K562 (cell line): ENCODE data around the gene RNF217. TPM values are rescaled to one million over a fixed set of nuclear protein-coding genes. Genes with fewer than 3 reads are reported as not detected.

ENCODE experiments used
- ATAC-seq: fragments of 200-7000 bp; cut with Tn5 transposase; 3 replicates; pipeline ENCODE4 v1.9.1; 2020; ENCODE audit warnings: moderate library complexity
- BruUV-seq: library from RNA; stranded (reverse); fragments of 400-500 nt; replicated peaks from 2 replicates; lab custom pipeline; 2021; lab: Mats Ljungman, UMichigan
- CTCF ChIA-PET: fragments of 300-600 bp; formaldehyde crosslinking; extraction: SDS; loops from one replicate; lab custom pipeline; 2021; ENCODE audit warnings: low intra/inter-chr PET ratio; lab: Yijun Ruan, JAX
- POLR2A ChIA-PET: fragments of 300-600, 350-650 bp; sonication (Branson Sonifier 250); formaldehyde crosslinking; extraction: SDS; loops from one replicate; lab custom pipeline; 2021; ENCODE audit warnings: antibody characterized with exemption, inconsistent platforms; lab: Yijun Ruan, JAX
- DNase-seq, 4 experiments: peaks; one replicate each; pipeline versions ENCODE4 v3.0.0 to v3.0.0-alpha.2; 2011 to 2018; ENCODE audit warnings: low spot score in 3 of 4, mixed read lengths in 3 of 4; ENCODE audit errors: extremely low read depth in 1 of 4
- FAIRE-seq: peaks from 2 replicates; lab custom pipeline; 2011; peaks lifted over from hg19 to GRCh38; lab: Jason Lieb, UNC
- H2AFZ ChIP-seq: 2 replicates; pipeline ENCODE4 v1.6.0; 2011; ENCODE audit warnings: low read depth, low read length, control low read depth, inconsistent platforms
- H3K27ac ChIP-seq: fragments of 200-600 bp; 3 replicates; pipeline ENCODE4 v1.8.0; 2011; ENCODE audit warnings: low read depth, mild to moderate bottlenecking, control low read depth, inconsistent platforms, low read length, moderate library complexity, mixed read lengths; ENCODE audit errors: extremely low read depth
- H3K27me3 ChIP-seq, 2 experiments: fragments of 300-600 bp in 1 of 2; 2 replicates in 1 of 2; 3 replicates in 1 of 2; pipeline versions ENCODE4 v1.6.0 to v1.8.0; 2011; ENCODE audit warnings: inconsistent platforms in 2 of 2, low read length in 2 of 2, mild to moderate bottlenecking in 1 of 2, mixed read lengths in 1 of 2, moderate library complexity in 1 of 2; ENCODE audit not compliant: control insufficient read depth in 2 of 2, insufficient read depth in 2 of 2
- H3K36me3 ChIP-seq: fragments of 300-600 bp; 3 replicates; pipeline ENCODE4 v1.8.0; 2011; ENCODE audit warnings: mild to moderate bottlenecking, low read length, inconsistent platforms; ENCODE audit not compliant: control insufficient read depth, insufficient read depth
- H3K4me1 ChIP-seq, 2 experiments: fragments of 200-600 bp in 1 of 2; replicated peaks in 1 of 2; 2 replicates in 1 of 2; 3 replicates in 1 of 2; pipeline versions ENCODE4 v1.5.1 to v1.8.0; 2011; ENCODE audit warnings: inconsistent platforms in 2 of 2, low read length in 2 of 2, mild to moderate bottlenecking in 1 of 2, mixed read lengths in 1 of 2, moderate library complexity in 1 of 2; ENCODE audit not compliant: control insufficient read depth in 2 of 2, insufficient read depth in 2 of 2
- H3K4me2 ChIP-seq: 2 replicates; pipeline ENCODE4 v1.6.1; 2011; ENCODE audit warnings: low read length, control low read depth, inconsistent platforms, mixed read lengths; ENCODE audit not compliant: insufficient read depth
- H3K4me3 ChIP-seq: fragments of 200-600 bp; sonication (generic), shearing (Covaris generic); 2 replicates; pipeline ENCODE4 v1.5.1; 2016; ENCODE audit warnings: control low read depth, inconsistent platforms
- H3K79me2 ChIP-seq: fragments of 200-600 bp; 3 replicates; pipeline ENCODE4 v1.8.0; 2011; ENCODE audit warnings: low read length, inconsistent platforms; ENCODE audit not compliant: control insufficient read depth, insufficient read depth
- H3K9ac ChIP-seq, 2 experiments: 2 replicates each; pipeline versions ENCODE4 v1.6.0 to v1.6.1; 2011; ENCODE audit warnings: low read depth in 2 of 2, low read length in 2 of 2, control low read depth in 1 of 2, inconsistent platforms in 1 of 2, mild to moderate bottlenecking in 1 of 2, mixed read lengths in 1 of 2; ENCODE audit not compliant: insufficient read depth in 1 of 2
- H3K9me1 ChIP-seq: one replicate; pipeline ENCODE4 v1.6.0; 2011; ENCODE audit warnings: inconsistent platforms, mild to moderate bottlenecking, low read length, moderate library complexity; ENCODE audit not compliant: control insufficient read depth, insufficient read depth
- H3K9me3 ChIP-seq: replicated peaks from 2 replicates; pipeline ENCODE4 v1.5.1; 2011; ENCODE audit warnings: low read depth, low read length, inconsistent platforms; ENCODE audit not compliant: control insufficient read depth, insufficient read depth
- H4K20me1 ChIP-seq: replicated peaks from 2 replicates; pipeline ENCODE4 v1.6.1; 2011; ENCODE audit warnings: low read length, inconsistent platforms, mixed read lengths; ENCODE audit not compliant: control insufficient read depth, insufficient read depth
- ATF3 ChIP-seq, 2 experiments: fragments of 450-650 bp in 1 of 2; sonication (generic) in 1 of 2; formaldehyde crosslinking in 1 of 2; IDR thresholded peaks in 1 of 2; conservative IDR thresholded peaks in 1 of 2; 2 replicates each; pipeline versions ENCODE4 v1.6.1 to v1.8.1; 2016 to 2023; ENCODE audit warnings: mild to moderate bottlenecking in 2 of 2, moderate library complexity in 2 of 2, inconsistent platforms in 1 of 2, missing genetic modification reagents in 1 of 2
- CBX2 ChIP-seq: fragments of 200-600 bp; sonication (generic); IDR thresholded peaks from one replicate; pipeline ENCODE4 v1.6.1; 2012; ENCODE audit warnings: mild to moderate bottlenecking, low read length, inconsistent platforms; ENCODE audit not compliant: insufficient read depth, poor library complexity, severe bottlenecking
- CTBP1 ChIP-seq: fragments of 450-650 bp; IDR thresholded peaks from 2 replicates; pipeline ENCODE4 v1.6.1; 2016; ENCODE audit warnings: borderline replicate concordance
- GATAD2A ChIP-seq: fragments of 450-650 bp; IDR thresholded peaks from 2 replicates; pipeline ENCODE4 v1.6.1; 2017
- HDAC2 ChIP-seq: fragments of 450-650 bp; IDR thresholded peaks from 2 replicates; pipeline ENCODE4 v1.6.1; 2016; ENCODE audit warnings: mild to moderate bottlenecking
- HNRNPL ChIP-seq: fragments of 200-400 bp; formaldehyde crosslinking; IDR thresholded peaks from 2 replicates; pipeline ENCODE4 v1.6.1; 2017; ENCODE audit warnings: low read depth, mild to moderate bottlenecking, low read length
- ILK ChIP-seq: fragments of 450-650 bp; IDR thresholded peaks from 2 replicates; pipeline ENCODE4 v1.6.1; 2016; ENCODE audit warnings: missing genetic modification characterization, low read depth, mild to moderate bottlenecking, missing compliant biosample characterization, moderate library complexity, borderline replicate concordance
- JUND ChIP-seq, 2 experiments: IDR thresholded peaks; 2 replicates in 1 of 2; 3 replicates in 1 of 2; pipeline ENCODE4 v1.6.1; 2011; ENCODE audit warnings: borderline replicate concordance in 2 of 2, low read depth in 2 of 2, low read length in 2 of 2, improper control_type of control experiment in 1 of 2, missing biosample characterization in 1 of 2, missing genetic modification characterization in 1 of 2, missing genetic modification reagents in 1 of 2
- KLF16 ChIP-seq: IDR thresholded peaks from 2 replicates; pipeline ENCODE4 v1.6.1; 2016; ENCODE audit warnings: antibody characterized with exemption
- MECOM ChIP-seq: fragments of 250-450 bp; sonication (Bioruptor Pico); IDR thresholded peaks from 2 replicates; pipeline ENCODE4 v1.8.0; 2022; ENCODE audit warnings: inconsistent platforms
- MTA1 ChIP-seq: fragments of 450-650 bp; IDR thresholded peaks from 2 replicates; pipeline ENCODE4 v1.6.1; 2017; ENCODE audit warnings: borderline replicate concordance
- MTA2 ChIP-seq: fragments of 450-650 bp; IDR thresholded peaks from 2 replicates; pipeline ENCODE4 v1.6.1; 2016; ENCODE audit warnings: low read depth
- NCOA1 ChIP-seq: fragments of 450-650 bp; IDR thresholded peaks from 2 replicates; pipeline ENCODE4 v1.6.1; 2016; ENCODE audit warnings: low read depth
- POU5F1 ChIP-seq: fragments of 150-350 bp; IDR thresholded peaks from 2 replicates; pipeline ENCODE4 v1.6.1; 2014; ENCODE audit warnings: borderline replicate concordance, low read length, low read depth, mild to moderate bottlenecking; ENCODE audit not compliant: partially characterized antibody
- RCOR1 ChIP-seq, 2 experiments: IDR thresholded peaks; 2 replicates each; pipeline ENCODE4 v1.6.1; 2012; ENCODE audit warnings: low read depth in 2 of 2, low read length in 2 of 2, borderline replicate concordance in 1 of 2, improper control_type of control experiment in 1 of 2
- SIRT6 ChIP-seq: IDR thresholded peaks from one replicate; pipeline ENCODE4 v1.6.1; 2012; ENCODE audit warnings: low read depth, mild to moderate bottlenecking, control low read depth, inconsistent platforms, low read length, moderate library complexity
- SMAD4 ChIP-seq: fragments of 250-450 bp; sonication (Bioruptor Pico); conservative IDR thresholded peaks from 2 replicates; pipeline ENCODE4 v1.8.0; 2021; ENCODE audit warnings: inconsistent platforms, mild to moderate bottlenecking, moderate library complexity
- SMARCA4 ChIP-seq: fragments of 450-650 bp; IDR thresholded peaks from 2 replicates; pipeline ENCODE4 v1.6.1; 2016
- TAL1 ChIP-seq: fragments of 450-650 bp; IDR thresholded peaks from 2 replicates; pipeline ENCODE4 v1.6.1; 2016; ENCODE audit warnings: mild to moderate bottlenecking
- TOE1 ChIP-seq, 2 experiments: fragments of 450-650 bp in 1 of 2; sonication (generic) in 1 of 2; formaldehyde crosslinking in 1 of 2; IDR thresholded peaks; 2 replicates each; pipeline versions ENCODE4 v1.7.1 to v1.8.0; 2016 to 2022; ENCODE audit warnings: borderline replicate concordance in 2 of 2, mild to moderate bottlenecking in 2 of 2, antibody characterized with exemption in 1 of 2, inconsistent platforms in 1 of 2, low read depth in 1 of 2, missing genetic modification reagents in 1 of 2, moderate library complexity in 1 of 2
- ZNF75A ChIP-seq: fragments of 450-650 bp; formaldehyde crosslinking; IDR thresholded peaks from 2 replicates; pipeline ENCODE4 v1.4.0; 2020; ENCODE audit warnings: mild to moderate bottlenecking
- WGBS: fragments of 100-300 bp; shearing (Covaris generic); methylation state at CpG from one replicate; pipeline ENCODE4 v1.1.6; 2016; ENCODE audit warnings: low coverage, mixed read lengths; ENCODE audit not compliant: insufficient coverage; ENCODE audit errors: missing lambda C conversion rate; 5-methylcytosine and 5-hydroxymethylcytosine counted together
- in situ Hi-C: fragments of 300-500 bp; cut with MboI; formaldehyde crosslinking; loops from 4 replicates; pipeline ENCODE4 v1.15.0; 2018; ENCODE audit warnings: inconsistent platforms, mixed read lengths
- intact Hi-C: fragments of 100-400 bp; cut with micrococcal nuclease; formaldehyde crosslinking; loops from 2 replicates; pipeline ENCODE4 v1.14.2; 2022
- polyA plus RNA-seq, 8 experiments: library from polyadenylated mRNA; depleted of rRNA in 4 of 8; stranded (reverse) in 5 of 8; unstranded in 3 of 8; fragments of >200 nt; fragmentation: Nextera tagmentation in 2 of 8; fragmentation: Illumina TruSeq in 1 of 8; extraction: Ambion mirVana in 2 of 8; extraction: Trizol in 1 of 8; gene quantifications; 2 replicates each; pipeline versions ENCODE4 v1.2.1 to v1.2.3, GENCODE V29; 2011 to 2014; ENCODE audit warnings: inconsistent platforms in 1 of 8, missing spikeins in 1 of 8
- total RNA-seq, 7 experiments: library from RNA; depleted of rRNA in 6 of 7; stranded (reverse); fragments of >200 nt in 6 of 7; fragmentation: Illumina TruSeq in 2 of 7; extraction: Trizol in 2 of 7; gene quantifications; 2 replicates each; pipeline versions ENCODE4 v1.2.1 to v1.2.3, GENCODE V29; 2011 to 2021; ENCODE audit warnings: low replicate concordance in 1 of 7

RNF217 gene
- total and polyA plus RNA-seq, 9 of the 15 experiments (the other 6 are each of a cell fraction or from before 2014, with no cell fraction given): 2.9 to 25.6 (median 12.0) TPM

GRCh38 chr6:125003070-125003469, 40.8 kb downstream of the RNF217 start (continued):
- TF ChIP-seq MTA1 (0 out of 2 replicates have a peak, but pooled peaks have one; percentile 22), KLF16 (0 out of 2 replicates have a peak, but pooled peaks have one; percentile 5)
- TF ChIP-seq, all 486 proteins: peak for 19

- FAIRE-seq: peak; percentile 85
- H3K27me3 ChIP-seq: no peaks in the 10 kb centered on the region
- TF ChIP-seq TAL1: peak; percentile 92
- TF ChIP-seq TOE1 (IDR thresholded peaks at IDR 0.05; ENCODE audit: borderline replicate concordance): peak; percentile 56; the same call in 1 of the 2 replicates
- no peak for TF ChIP-seq TOE1 (CRISPR knock-in tag; IDR thresholded peaks at IDR 0.05; ENCODE audit: borderline replicate concordance, low read depth)
- TF ChIP-seq MECOM (CRISPR knock-in tag): peak; percentile 82
- TF ChIP-seq POU5F1: no peak
- TF ChIP-seq SMAD4: peak; percentile 93
- no peak for TF ChIP-seq CBX2
- TF ChIP-seq ILK (tag): no peak
- peak; percentile 36; the same call in 1 of the 2 replicates for TF ChIP-seq NCOA1
- peak; percentile 35 to 70; a peak in 2 of 4 replicates for TF ChIP-seq RCOR1 (IDR thresholded peaks at IDR 0.05; ENCODE audit: borderline replicate concordance in 1 of 2, low read depth in 2 of 2, low read length in 2 of 2)
- TF ChIP-seq SIRT6: no peak
- peak; percentile 89 for TF ChIP-seq GATAD2A
- TF ChIP-seq JUND (IDR thresholded peaks at IDR 0.05; ENCODE audit: borderline replicate concordance, low read depth, low read length): peak; percentile 80
- TF ChIP-seq JUND (tag; IDR thresholded peaks at IDR 0.05; ENCODE audit: borderline replicate concordance, low read depth, low read length): peak; percentile 64; the same call in 1 of the 3 replicates
- no peak for TF ChIP-seq ZNF75A
- 0 out of 2 replicates have a peak, but pooled peaks have one; percentile 51 for TF ChIP-seq HDAC2
- peak; percentile 95 for TF ChIP-seq SMARCA4
- 0 out of 2 replicates have a peak, but pooled peaks have one; percentile 45 for TF ChIP-seq HNRNPL
- TF ChIP-seq MTA2: peak; percentile 88
- TF ChIP-seq CTBP1: peak; percentile 88
- TF ChIP-seq ATF3 (IDR thresholded peaks at IDR 0.05): peak; percentile 25; the same call in 1 of the 2 replicates
- no peak for TF ChIP-seq ATF3 (CRISPR knock-in tag; conservative IDR thresholded peaks at IDR 0.05)
Measured at GRCh38 chr6:125004198-125004597, 42.0 kb downstream of the RNF217 start.

More at GRCh38 chr6:125004198-125004597, 42.0 kb downstream of the RNF217 start:
- POLR2A ChIA-PET: interaction anchor here (1.0 to 2.1 kb wide), 2 partner anchors 10 to 17 kb away, joined by 5 to 7 read pairs; no protein-coding TSS in a partner anchor
- intact Hi-C loops (no loop called here), in situ Hi-C loops (no loop called here)
- H3K27ac ChIP-seq: no peak overlapping the region; the same call in 2 of the 3 replicates
- no peaks in the 10 kb centered on the region for H3K9me1 ChIP-seq
- 0% methylated on average over 1 of the region's 1 CpG for WGBS
- H3K4me2 ChIP-seq: 0 out of 2 replicates have a peak overlapping the region, but pooled peaks have one; percentile 17
- peaks cover 5% of the 10 kb centered on the region; the same call in 1 of the 2 replicates for H4K20me1 ChIP-seq
- peaks cover 7 to 35% of the 10 kb centered on the region in 2 experiments for H3K4me1 ChIP-seq
- peaks cover 59% of the 10 kb centered on the region for H3K79me2 ChIP-seq
- H3K4me3 ChIP-seq: no peak overlapping the region
- CTCF ChIA-PET: no interaction called here
- BruUV-seq: no TSS peak
- H2AFZ ChIP-seq: no peak overlapping the region
- DNase-seq: peak; percentile 43 to 77 (median 63)
- peaks cover 10% of the 10 kb centered on the region for H3K36me3 ChIP-seq
- H3K9me3 ChIP-seq: peaks cover 5% of the 10 kb centered on the region
- no peak overlapping the region for H3K9ac ChIP-seq
- ATAC-seq: peak; percentile 77
